ENCODE results near the gene ELMO1.
A peak's percentile ranks its signal among the peaks of the same experiment; 100 is the strongest.
"Not testable (repeated sequence)": the region's sequence is repeated elsewhere in the genome, so short reads cannot be mapped to it uniquely, and the experiment has no call there.

ELMO1 gene

GRCh38 chr7:36999626-37000485, 448.8 kb downstream of the ELMO1 start:
- DNase-seq, result no peak

- no peak for DNase-seq
Measured at GRCh38 chr7:36995776-36996175, 452.9 kb downstream of the ELMO1 start.

- DNase-seq, result no peak
Measured at GRCh38 chr7:36994456-36995112, 454.1 kb downstream of the ELMO1 start.

- peak; percentile 52 for DNase-seq
Measured at GRCh38 chr7:36986948-36987724, 461.5 kb downstream of the ELMO1 start.

- DNase-seq, result no peak
Measured at GRCh38 chr7:36986511-36986933, 462.1 kb downstream of the ELMO1 start.

- no peak for DNase-seq
Measured at GRCh38 chr7:36985866-36986400, 462.7 kb downstream of the ELMO1 start.

- no peak for DNase-seq
Measured at GRCh38 chr7:36985316-36985715, 463.3 kb downstream of the ELMO1 start.

GRCh38 chr7:36984710-36985312, 463.9 kb downstream of the ELMO1 start:
- no peak for DNase-seq

- no peak for DNase-seq
Measured at GRCh38 chr7:36984041-36984521, 464.6 kb downstream of the ELMO1 start.

GRCh38 chr7:36982766-36983165, 465.9 kb downstream of the ELMO1 start:
- DNase-seq, result no peak

GRCh38 chr7:36979810-36980248, 468.8 kb downstream of the ELMO1 start:
- DNase-seq, result no peak

- no peak for DNase-seq
Measured at GRCh38 chr7:36978461-36978860, 470.2 kb downstream of the ELMO1 start.

GRCh38 chr7:36977878-36978277, 470.8 kb downstream of the ELMO1 start:
- DNase-seq, result no peak

- DNase-seq, result not testable (repeated sequence)
Measured at GRCh38 chr7:36973534-36973933, 475.1 kb downstream of the ELMO1 start.

- no peak for DNase-seq
Measured at GRCh38 chr7:36972140-36972518, 476.5 kb downstream of the ELMO1 start.

GRCh38 chr7:36971515-36972139, 477.0 kb downstream of the ELMO1 start:
- no peak for DNase-seq

GRCh38 chr7:36970551-36971514, 477.8 kb downstream of the ELMO1 start:
- DNase-seq, result no peak

GRCh38 chr7:36969376-36969775, 479.3 kb downstream of the ELMO1 start:
- DNase-seq, result no peak

- DNase-seq, result no peak
Measured at GRCh38 chr7:36967387-36967786, 481.3 kb downstream of the ELMO1 start.

GRCh38 chr7:36966636-36967035, 482.0 kb downstream of the ELMO1 start:
- no peak for DNase-seq

- DNase-seq, result no peak
Measured at GRCh38 chr7:36966039-36966438, 482.6 kb downstream of the ELMO1 start.

Measured in T-helper 9 cell (primary cell).